Endothelial cell of umbilical vein (primary cell): ENCODE measurements around the gene TRDN. TPM values are rescaled to one million over a fixed set of nuclear protein-coding genes. Genes with fewer than 3 reads are reported as not detected.

Experiments
- BruUV-seq: library from RNA; stranded (reverse); fragments of 400-500 nt; replicated peaks from 2 replicates; lab custom pipeline; 2021; lab: Mats Ljungman, UMichigan
- CTCF ChIA-PET: fragments of 300-600, 350-600 bp; sonication (Branson Sonifier 250); formaldehyde crosslinking; loops from one replicate; lab custom pipeline; 2021; ENCODE audit warnings: antibody characterized with exemption, inconsistent platforms; lab: Charles Lee
- POLR2A ChIA-PET: fragments of 300-600, 350-600 bp; sonication (Branson Sonifier 250); formaldehyde crosslinking; loops from one replicate; lab custom pipeline; 2021; ENCODE audit warnings: antibody characterized with exemption, inconsistent platforms; lab: Charles Lee
- DNase-seq: peaks from one replicate; pipeline ENCODE4 v3.0.0-alpha.2; 2011; ENCODE audit warnings: low read depth, low spot score
- FAIRE-seq: peaks from 2 replicates; lab custom pipeline; 2011; peaks lifted over from hg19 to GRCh38; lab: Jason Lieb, UNC
- H2AFZ ChIP-seq: 2 replicates; pipeline ENCODE4 v1.6.0; 2012; ENCODE audit warnings: low read depth, low read length, control low read depth, inconsistent platforms
- H3K27ac ChIP-seq: 2 replicates; pipeline ENCODE4 v1.5.1; 2011; ENCODE audit warnings: low read depth, mild to moderate bottlenecking, control low read depth, low read length, moderate library complexity; ENCODE audit not compliant: insufficient read depth
- H3K27me3 ChIP-seq, 2 experiments: 2 replicates each; pipeline versions ENCODE4 v1.6.0 to v1.6.1; 2011; ENCODE audit warnings: low read length in 2 of 2, mixed read lengths in 1 of 2; ENCODE audit not compliant: control insufficient read depth in 2 of 2, insufficient read depth in 2 of 2
- H3K36me3 ChIP-seq, 2 experiments: 2 replicates in 1 of 2; 3 replicates in 1 of 2; pipeline ENCODE4 v1.5.1; 2011; ENCODE audit warnings: low read length in 2 of 2, mild to moderate bottlenecking in 1 of 2, moderate library complexity in 1 of 2; ENCODE audit not compliant: control insufficient read depth in 2 of 2, insufficient read depth in 2 of 2; ENCODE audit errors: extremely low read depth in 1 of 2
- H3K4me1 ChIP-seq: 3 replicates; pipeline ENCODE4 v1.5.1; 2011; ENCODE audit warnings: mild to moderate bottlenecking, low read length; ENCODE audit not compliant: control insufficient read depth, insufficient read depth; ENCODE audit errors: extremely low read depth
- H3K4me2 ChIP-seq: 2 replicates; pipeline ENCODE4 v1.6.1; 2011; ENCODE audit warnings: low read length, control low read depth, mixed read lengths; ENCODE audit not compliant: insufficient read depth
- H3K4me3 ChIP-seq, 3 experiments: fragments of 200-600 bp in 1 of 3; sonication (generic), shearing (Covaris generic) in 1 of 3; replicated peaks in 1 of 3; 2 replicates each; pipeline ENCODE4 v1.5.1; 2011 to 2016; ENCODE audit warnings: control low read depth in 3 of 3, low read length in 3 of 3, mild to moderate bottlenecking in 2 of 3, inconsistent platforms in 1 of 3, low read depth in 1 of 3, moderate library complexity in 1 of 3; ENCODE audit not compliant: insufficient read depth in 1 of 3
- H3K79me2 ChIP-seq: 2 replicates; pipeline ENCODE4 v1.6.0; 2012; ENCODE audit warnings: low read length, inconsistent platforms; ENCODE audit not compliant: control insufficient read depth, insufficient read depth
- H3K9ac ChIP-seq: replicated peaks from 2 replicates; pipeline ENCODE3; 2011; ENCODE audit warnings: low read length, control low read depth; ENCODE audit not compliant: insufficient read depth; ENCODE audit errors: extremely low read depth
- H3K9me1 ChIP-seq: replicated peaks from 3 replicates; pipeline ENCODE4 v1.6.0; 2011; ENCODE audit warnings: mild to moderate bottlenecking, low read length; ENCODE audit not compliant: control insufficient read depth, insufficient read depth; ENCODE audit errors: extremely low read depth
- H3K9me3 ChIP-seq: replicated peaks from 2 replicates; pipeline ENCODE4 v1.5.1; 2012; ENCODE audit warnings: low read length, inconsistent platforms; ENCODE audit not compliant: control insufficient read depth, insufficient read depth
- H4K20me1 ChIP-seq: replicated peaks from 2 replicates; pipeline ENCODE3; 2011; ENCODE audit warnings: mild to moderate bottlenecking, low read length; ENCODE audit not compliant: control insufficient read depth, insufficient read depth; ENCODE audit errors: extremely low read depth
- CTCF ChIP-seq, 2 donors: IDR thresholded peaks; 1 replicate in 1 of 2; 2 replicates in 1 of 2; pipeline ENCODE4 v1.5.1; 2011; ENCODE audit warnings: low read length in 2 of 2, mild to moderate bottlenecking in 2 of 2, moderate library complexity in 2 of 2, control low read depth in 1 of 2, inconsistent platforms in 1 of 2, low read depth in 1 of 2; ENCODE audit not compliant: insufficient read depth in 1 of 2; ENCODE audit errors: extremely low read depth in 1 of 2
- EZH2 ChIP-seq: IDR thresholded peaks from 2 replicates; pipeline ENCODE4 v1.6.1; 2012; ENCODE audit warnings: borderline replicate concordance, low read depth, mild to moderate bottlenecking, moderate library complexity, low read length, inconsistent platforms; ENCODE audit not compliant: severe bottlenecking
- FOS ChIP-seq: IDR thresholded peaks from 2 replicates; pipeline ENCODE4 v1.6.1; 2011; ENCODE audit warnings: mild to moderate bottlenecking, low read length, moderate library complexity, borderline replicate concordance; ENCODE audit not compliant: insufficient read depth
- GATA2 ChIP-seq: IDR thresholded peaks from 2 replicates; pipeline ENCODE4 v1.7.0; 2011; ENCODE audit warnings: low read depth, mild to moderate bottlenecking, moderate library complexity, mixed read lengths, low read length; ENCODE audit not compliant: insufficient read length, insufficient read depth
- JUN ChIP-seq: IDR thresholded peaks from 2 replicates; pipeline ENCODE4 v1.6.1; 2011; ENCODE audit warnings: borderline replicate concordance, low read depth; ENCODE audit not compliant: insufficient read length, insufficient read depth
- MAX ChIP-seq: IDR thresholded peaks from 2 replicates; pipeline ENCODE4 v1.6.1; 2011; ENCODE audit not compliant: insufficient read depth, insufficient read length
- MYC ChIP-seq: IDR thresholded peaks from one replicate; pipeline ENCODE4 v1.6.1; 2011; ENCODE audit warnings: mild to moderate bottlenecking, low read depth, low read length
- POLR2A ChIP-seq: IDR thresholded peaks from 2 replicates; pipeline ENCODE4 v1.6.1; 2012; ENCODE audit warnings: low read depth, mild to moderate bottlenecking, control low read depth, low read length
- POLR2AphosphoS5 ChIP-seq: IDR thresholded peaks from 2 replicates; pipeline ENCODE4 v1.6.1; 2012; ENCODE audit warnings: low read depth, mild to moderate bottlenecking, control low read depth, low read length, moderate library complexity; ENCODE audit not compliant: insufficient read depth
- dilution Hi-C: fragments of 300-500 bp; cut with MboI; formaldehyde crosslinking; loops from one replicate; pipeline ENCODE4 v1.15.0; 2019; ENCODE audit warnings: low sequenced_read_pairs; ENCODE audit not compliant: extremely low pct_ligation_motif_present
- intact Hi-C: fragments of 100-400 bp; cut with micrococcal nuclease; formaldehyde crosslinking; loops from one replicate; pipeline ENCODE4 v1.10.0; 2022
- polyA plus RNA-seq, 4 experiments: library from polyadenylated mRNA; depleted of rRNA in 3 of 4; stranded (reverse) in 3 of 4; unstranded in 1 of 4; fragments of >200 nt; gene quantifications; 2 replicates each; pipeline versions ENCODE4 v1.2.1 to v1.2.3, GENCODE V29; 2011 to 2012; ENCODE audit warnings: missing spikeins in 1 of 4
- total RNA-seq: library from RNA; stranded (reverse); gene quantifications from 2 replicates; pipeline ENCODE4 v1.2.3, GENCODE V29; 2021

Gene TRDN
- total and polyA plus RNA-seq, 2 donors (not counting 3 experiments of a cell fraction or from before 2014, with no cell fraction given): not detected

GRCh38 chr6:123562677-123563076, 74.1 kb downstream of the TRDN start:
- Histone ChIP-seq H3K27ac (no peak overlapping the region), H3K4me1 (no peaks in the 10 kb centered on the region), H3K9me3 (no peaks in the 10 kb centered on the region), H3K79me2 (no peaks in the 10 kb centered on the region), H4K20me1 (no peaks in the 10 kb centered on the region), H3K4me2 (no peak overlapping the region), H3K9ac (no peak overlapping the region), H3K4me3 (no peak overlapping the region), H3K36me3 (no peaks in the 10 kb centered on the region), H2AFZ (no peak overlapping the region), H3K27me3 (peaks cover 10 to 11% of the 10 kb centered on the region in 2 experiments), H3K9me1 (no peaks in the 10 kb centered on the region)
- dilution Hi-C loops: no loop called here
- no peak for DNase-seq
- no peak for FAIRE-seq
- no peak for TF ChIP-seq FOS
- no peak for TF ChIP-seq JUN
- TF ChIP-seq POLR2A: no peak
- no peak for TF ChIP-seq MYC
- TF ChIP-seq POLR2AphosphoS5: no peak
- TF ChIP-seq MAX: no peak
- TF ChIP-seq GATA2: no peak
- TF ChIP-seq CTCF (IDR thresholded peaks at IDR 0.05; ENCODE audit: extremely low read depth in 1 of 2, insufficient read depth in 1 of 2, low read depth in 1 of 2, low read length in 2 of 2): no peak
- TF ChIP-seq EZH2: no peak
- BruUV-seq: no TSS peak
- ChIA-PET CTCF (interaction anchor here (0.7 to 1.2 kb wide), 3 partner anchors 10 to 17 kb away, joined by 3 to 5 read pairs (median 4); no protein-coding TSS in a partner anchor), POLR2A (no interaction called here)
- intact Hi-C loops: no loop called here
